Right lobe of liver (tissue), 4 donors: Measurements from ENCODE around the gene VENTX.

Experiments used
- CTCF ChIP-seq, 4 donors: fragments of 200-600 bp in 3 of 4; fragments of 450-650 bp in 1 of 4; IDR thresholded peaks; one replicate each; pipeline versions ENCODE4 v1.5.1 to v1.8.0; 2016 to 2022; ENCODE audit warnings: antibody characterized with exemption in 4 of 4, mild to moderate bottlenecking in 2 of 4
- POLR2A ChIP-seq: fragments of 450-650 bp; IDR thresholded peaks from one replicate; pipeline ENCODE4 v1.6.1; 2017; ENCODE audit warnings: antibody characterized with exemption, mild to moderate bottlenecking
- donor health status: DM: no; HTN: no; CAD: no.
- donor health status: DM: no; HTN: no; CAD: no.
- donor health status: DM: no; HTN: yes; CAD: no.

GRCh38 chr10:133197786-133198185, 39.9 kb upstream of the VENTX start:
- TF ChIP-seq CTCF (IDR thresholded peaks at IDR 0.05) (no peak), POLR2A (no peak)
